Bronchial epithelial cell (primary cell): ENCODE results near the gene CCDC86. TPM values are rescaled to one million over a fixed set of nuclear protein-coding genes. Genes with fewer than 3 reads are reported as not detected.

ENCODE experiments used
- DNase-seq: peaks from one replicate; pipeline ENCODE4 v3.0.0-alpha.2; 2010; ENCODE audit warnings: low read depth
- FAIRE-seq: peaks from 2 replicates; lab custom pipeline; 2011; peaks lifted over from hg19 to GRCh38; lab: Jason Lieb, UNC
- H3K27me3 ChIP-seq: 2 replicates; pipeline ENCODE4 v1.5.1; 2011; ENCODE audit warnings: low read length; ENCODE audit not compliant: control insufficient read depth, insufficient read depth
- H3K36me3 ChIP-seq: 2 replicates; pipeline ENCODE4 v1.5.1; 2011; ENCODE audit warnings: low read length; ENCODE audit not compliant: control insufficient read depth, insufficient read depth
- H3K4me3 ChIP-seq: 2 replicates; pipeline ENCODE4 v1.5.1; 2011; ENCODE audit warnings: mild to moderate bottlenecking, low read depth, low read length, control low read depth
- CTCF ChIP-seq: IDR thresholded peaks from 2 replicates; pipeline ENCODE4 v1.5.1; 2011; ENCODE audit warnings: mild to moderate bottlenecking, moderate library complexity, low read length, control low read depth, inconsistent platforms; ENCODE audit not compliant: insufficient read depth, severe bottlenecking
- total RNA-seq: library from RNA; depleted of rRNA; stranded (reverse); fragments of >200 nt; gene quantifications from 2 replicates; pipeline ENCODE4 v1.2.1, GENCODE V29; 2014

The CCDC86 gene
- total RNA-seq, 1 donor from 2014 or later: 7.4 TPM

GRCh38 chr11:60860943-60861342 is 19.0 kb downstream of the CCDC86 start:
- DNase-seq (no peak), FAIRE-seq (no peak)
- H3K36me3 ChIP-seq: no peaks in the 10 kb centered on the region

GRCh38 chr11:60862171-60862570 is 20.3 kb downstream of the CCDC86 start:
- FAIRE-seq: no peak
- no peak for TF ChIP-seq CTCF
- Histone ChIP-seq H3K4me3 (no peak overlapping the region), H3K27me3 (no peaks in the 10 kb centered on the region), H3K36me3 (no peaks in the 10 kb centered on the region)
- no peak for DNase-seq

More at GRCh38 chr11:60860943-60861342, 19.0 kb downstream of the CCDC86 start:
- no peak for TF ChIP-seq CTCF
- Histone ChIP-seq H3K27me3 (no peaks in the 10 kb centered on the region), H3K4me3 (no peak overlapping the region)

- no peak for DNase-seq
- H3K36me3 ChIP-seq: no peaks in the 10 kb centered on the region
- H3K27me3 ChIP-seq: no peaks in the 10 kb centered on the region
- no peak for TF ChIP-seq CTCF
- no peak overlapping the region for H3K4me3 ChIP-seq
- peak; percentile 13 for FAIRE-seq
These were observed 21.9 kb downstream of the CCDC86 start for GRCh38 chr11:60863550-60864521.

GRCh38 chr11:60864856-60865513 is 23.1 kb downstream of the CCDC86 start:
- Histone ChIP-seq H3K4me3 (no peak overlapping the region), H3K36me3 (no peaks in the 10 kb centered on the region), H3K27me3 (no peaks in the 10 kb centered on the region)
- DNase-seq: no peak
- no peak for TF ChIP-seq CTCF
- no peak for FAIRE-seq

- FAIRE-seq (no peak), DNase-seq (no peak)
- Histone ChIP-seq H3K36me3 (no peaks in the 10 kb centered on the region), H3K27me3 (no peaks in the 10 kb centered on the region), H3K4me3 (no peak within 1 kb of the TSS)
- TF ChIP-seq CTCF: no peak
These were observed 25.3 kb downstream of the CCDC86 start, which contains the start of gene ZP1 for GRCh38 chr11:60866911-60867870. TSS of gene ZP1 (plus strand) at chr11:60867542. CDS start at chr11:60867562, 20 bp downstream.
